GM21515 (cell line): ENCODE data around the gene ORC3.
"Not testable (repeated sequence)": the region's sequence is repeated elsewhere in the genome, so short reads cannot be mapped to it uniquely, and the experiment has no call there.

Source experiments
- ATAC-seq: cut with Tn5 transposase; IDR thresholded peaks from one replicate; pipeline ENCODE4 v1.9.1; 2021; ENCODE audit not compliant: unreplicated experiment

The ORC3 gene

DNA sequence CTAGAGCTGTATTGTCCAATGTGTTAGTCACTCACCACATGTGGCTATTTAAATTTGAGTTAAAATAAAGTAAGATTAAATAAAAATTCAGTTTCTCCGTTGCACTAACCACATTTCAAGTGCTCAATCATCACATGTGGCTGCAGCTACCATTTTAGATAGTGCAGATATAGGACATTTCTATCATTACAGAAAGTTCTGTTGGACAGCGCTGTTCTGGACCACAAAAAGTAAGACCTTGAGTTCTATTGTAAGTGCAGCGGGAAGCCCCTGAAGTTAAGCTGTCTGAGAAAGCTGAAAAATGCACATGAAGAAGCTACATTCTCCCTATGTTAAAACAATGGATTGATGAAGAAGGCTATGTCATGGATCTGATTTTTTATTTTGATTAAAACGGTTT is 1.1 kb downstream of the ORC3 start:
- no peak for ATAC-seq

GRCh38 chr6:87600576-87600975 is 10.6 kb downstream of the ORC3 start:
- ATAC-seq: no peak

GRCh38 chr6:87606199-87606598 is 16.3 kb downstream of the ORC3 start:
- ATAC-seq: no peak

- no peak for ATAC-seq
Observed at GRCh38 chr6:87608802-87609201, 18.9 kb downstream of the ORC3 start.

- not testable (repeated sequence) for ATAC-seq
Observed at GRCh38 chr6:87613018-87613417, 23.1 kb downstream of the ORC3 start.

DNA sequence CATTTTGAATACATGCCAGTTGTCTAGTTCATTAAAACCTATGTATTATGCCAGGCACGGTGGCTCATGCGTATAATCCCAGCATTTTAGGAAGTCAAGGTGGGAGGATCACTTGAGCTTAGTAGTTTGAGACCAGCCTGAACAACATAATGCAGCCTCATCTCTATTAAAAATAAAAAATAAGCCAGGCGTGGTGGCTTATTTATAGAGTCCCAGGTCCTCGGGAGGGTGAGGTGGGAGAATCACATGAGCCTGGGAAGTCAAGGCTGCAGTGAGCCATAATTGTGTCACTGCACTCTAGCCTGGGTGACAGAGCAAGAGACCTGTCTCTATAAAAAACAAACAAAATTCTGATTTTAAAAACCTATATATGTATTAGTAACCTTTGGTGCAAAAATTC is 27.5 kb downstream of the ORC3 start:
- no peak for ATAC-seq

GRCh38 chr6:87618531-87618930 is 28.6 kb downstream of the ORC3 start:
- no peak for ATAC-seq

DNA sequence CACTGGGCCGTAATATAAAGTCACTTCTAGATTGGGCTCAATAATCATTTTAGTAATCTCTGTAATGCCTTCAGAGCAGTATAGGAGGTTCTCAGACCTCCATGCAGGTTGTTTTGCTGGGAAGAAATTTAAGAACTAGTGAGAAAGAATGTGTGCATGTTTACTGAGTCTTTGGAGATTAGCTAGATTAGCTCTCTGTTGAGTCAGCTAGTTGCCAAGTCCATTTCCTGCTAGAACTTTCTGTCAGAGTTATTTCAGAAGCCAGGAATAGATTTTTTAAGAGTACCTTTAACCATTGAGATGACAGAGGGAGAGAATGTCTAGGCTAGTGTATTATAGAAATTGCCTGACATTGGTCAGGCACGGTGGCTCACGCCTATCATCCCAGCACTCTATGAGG is 33.3 kb downstream of the ORC3 start:
- no peak for ATAC-seq

- ATAC-seq: peak; percentile 61
Observed at GRCh38 chr6:87628424-87628823, 38.5 kb downstream of the ORC3 start.

DNA sequence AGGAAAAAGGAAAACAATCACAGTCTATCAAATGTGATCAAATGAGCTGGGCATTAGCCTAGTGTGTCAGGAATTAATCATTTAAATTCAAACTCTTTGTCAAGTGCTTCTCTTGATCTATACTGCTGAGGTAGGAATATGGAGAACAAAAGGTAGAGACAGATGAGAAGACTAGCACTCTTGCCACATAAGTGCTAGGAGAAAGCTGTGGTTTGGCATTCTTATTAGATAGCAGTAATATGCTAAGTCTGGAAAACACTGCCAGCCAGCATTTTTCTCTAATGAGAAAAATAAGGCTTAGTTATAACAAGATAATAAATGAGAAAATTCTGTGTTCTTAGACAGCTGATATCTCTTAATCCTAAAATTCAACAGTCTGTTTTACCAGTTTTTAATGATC is 38.9 kb downstream of the ORC3 start:
- no peak for ATAC-seq

GRCh38 chr6:87630746-87631145 is 40.8 kb downstream of the ORC3 start:
- ATAC-seq: no peak

GRCh38 chr6:87633851-87634250 is 43.9 kb downstream of the ORC3 start:
- no peak for ATAC-seq

DNA sequence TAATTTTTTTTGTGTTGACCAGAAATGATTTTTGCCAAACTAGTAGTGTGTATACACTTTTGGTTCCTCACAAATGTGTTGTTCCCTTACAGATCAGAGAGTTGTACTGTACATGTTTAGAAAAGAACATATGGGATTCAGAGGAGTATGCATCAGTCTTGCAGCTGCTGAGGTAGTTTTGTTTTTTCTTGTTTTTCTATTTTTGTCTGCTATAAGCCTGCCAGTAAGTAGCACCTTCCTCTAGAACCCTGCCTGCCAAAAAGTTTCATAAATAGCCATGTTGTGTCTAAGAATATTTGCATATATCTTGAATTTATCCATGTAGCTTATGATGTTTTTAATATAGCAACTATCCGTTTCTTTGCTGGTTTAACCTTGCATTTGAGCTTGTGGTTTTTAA is 46.4 kb downstream of the ORC3 start:
- no peak for ATAC-seq

DNA sequence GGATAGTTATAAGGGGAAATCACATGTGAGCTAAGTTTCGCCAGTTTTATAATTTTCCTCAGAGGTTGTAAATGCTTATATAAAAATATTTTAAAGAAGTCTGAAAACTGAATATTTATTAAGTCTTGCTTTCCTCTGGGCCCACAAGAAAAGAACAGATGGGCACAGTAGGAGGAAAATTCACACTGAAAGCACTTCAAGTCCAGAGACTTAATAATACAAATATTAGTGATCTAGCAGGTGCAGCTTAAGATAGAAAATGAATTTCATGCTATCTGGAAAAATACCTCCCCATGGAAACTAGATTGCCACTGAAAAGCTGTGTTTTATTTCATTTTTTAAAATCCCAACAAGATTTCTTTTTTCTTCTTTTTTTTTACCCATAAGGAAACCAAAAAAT is 47.2 kb downstream of the ORC3 start:
- no peak for ATAC-seq

DNA sequence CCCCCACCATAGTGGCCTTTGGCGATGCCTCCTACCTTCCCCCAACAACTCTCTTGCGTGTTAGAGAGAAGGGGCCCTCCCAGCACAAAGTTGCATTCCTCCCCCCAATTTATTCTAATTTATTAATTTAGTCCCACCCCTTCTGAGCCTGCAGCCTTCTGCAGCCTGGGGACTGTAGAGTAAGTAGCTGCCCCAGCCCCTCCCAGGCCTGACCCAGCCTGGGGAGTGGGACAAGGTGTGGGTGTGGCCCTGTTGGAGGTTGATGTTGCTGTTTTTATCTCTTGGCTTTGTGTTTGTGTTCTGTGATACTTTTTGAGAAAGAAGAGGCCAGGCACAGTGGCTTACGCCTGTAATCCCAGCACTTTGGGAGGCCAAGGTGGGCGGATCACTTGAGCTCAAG is 49.4 kb downstream of the ORC3 start:
- ATAC-seq: no peak

DNA sequence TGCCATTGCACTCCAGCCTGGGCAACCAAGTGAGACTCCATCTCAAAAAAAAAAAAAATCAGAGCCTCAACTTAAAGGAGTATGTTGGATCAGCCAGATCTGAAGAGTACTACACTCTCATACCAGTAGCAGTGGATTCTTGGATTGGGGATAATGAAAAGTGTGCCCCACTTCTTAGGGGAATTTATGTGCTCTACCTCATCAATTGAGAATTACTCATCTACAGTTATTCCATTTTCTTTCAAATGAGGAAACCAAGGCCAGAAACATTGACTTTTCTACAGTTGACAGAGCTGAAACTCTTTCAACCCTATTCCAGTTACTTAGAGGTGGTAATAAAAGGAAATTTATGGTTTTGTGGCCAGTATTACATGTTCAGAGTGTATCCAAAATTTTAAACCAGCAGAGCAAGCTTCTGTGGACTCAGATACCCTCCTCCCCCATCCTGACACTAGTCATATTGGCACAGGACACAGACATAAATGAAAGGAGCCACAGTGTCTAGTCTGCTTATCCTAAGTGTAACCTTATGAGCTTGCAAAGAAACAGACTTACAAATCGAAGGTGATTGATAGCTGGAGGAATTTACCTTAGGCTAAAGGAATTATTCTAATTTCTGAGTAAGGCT is 51.2 kb downstream of the ORC3 start:
- no peak for ATAC-seq

GRCh38 chr6:87645080-87645479 is 55.1 kb downstream of the ORC3 start:
- no peak for ATAC-seq

DNA sequence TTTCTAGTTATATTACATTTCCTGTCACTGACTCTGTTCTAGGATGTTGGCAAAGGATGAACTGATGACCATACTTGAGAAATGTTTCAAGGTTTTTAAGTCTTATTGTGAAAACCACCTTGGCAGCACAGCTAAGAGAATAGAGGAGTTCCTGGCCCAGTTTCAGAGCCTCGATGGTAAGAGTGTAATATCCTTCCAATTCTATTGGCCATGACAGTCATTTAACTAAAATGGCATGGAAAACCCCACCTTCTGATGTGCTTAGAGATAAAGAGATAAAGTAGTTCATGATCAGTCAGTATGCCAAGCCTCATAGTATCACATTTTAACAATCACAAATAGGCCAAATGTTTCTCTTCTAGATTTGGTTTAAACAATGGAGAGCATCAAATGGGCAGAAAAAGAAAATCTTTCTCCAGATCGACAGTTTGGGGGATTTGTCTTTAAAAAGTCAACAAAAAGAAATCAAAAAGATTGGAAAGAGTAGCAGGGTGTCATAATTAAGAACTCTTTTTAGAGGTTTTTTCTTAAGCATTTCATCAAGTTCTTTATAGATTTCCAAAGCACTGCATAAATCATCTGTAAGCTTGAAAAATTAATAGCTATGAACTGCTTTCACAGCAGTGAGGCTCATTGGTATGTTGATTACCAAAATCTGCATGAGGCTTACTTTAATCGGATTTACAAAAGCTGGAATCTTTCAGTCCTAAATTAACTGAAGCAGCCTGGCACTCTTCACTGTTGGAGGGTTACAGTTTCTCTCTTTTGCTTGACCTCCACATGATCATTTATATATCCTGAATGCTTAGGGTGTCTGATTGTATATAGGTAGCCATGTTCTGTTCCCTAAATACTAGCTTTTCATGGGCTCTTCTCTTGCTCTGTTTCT is 63.4 kb downstream of the ORC3 start:
- no peak for ATAC-seq

GRCh38 chr6:87654122-87654521 is 64.2 kb downstream of the ORC3 start:
- ATAC-seq: no peak

DNA sequence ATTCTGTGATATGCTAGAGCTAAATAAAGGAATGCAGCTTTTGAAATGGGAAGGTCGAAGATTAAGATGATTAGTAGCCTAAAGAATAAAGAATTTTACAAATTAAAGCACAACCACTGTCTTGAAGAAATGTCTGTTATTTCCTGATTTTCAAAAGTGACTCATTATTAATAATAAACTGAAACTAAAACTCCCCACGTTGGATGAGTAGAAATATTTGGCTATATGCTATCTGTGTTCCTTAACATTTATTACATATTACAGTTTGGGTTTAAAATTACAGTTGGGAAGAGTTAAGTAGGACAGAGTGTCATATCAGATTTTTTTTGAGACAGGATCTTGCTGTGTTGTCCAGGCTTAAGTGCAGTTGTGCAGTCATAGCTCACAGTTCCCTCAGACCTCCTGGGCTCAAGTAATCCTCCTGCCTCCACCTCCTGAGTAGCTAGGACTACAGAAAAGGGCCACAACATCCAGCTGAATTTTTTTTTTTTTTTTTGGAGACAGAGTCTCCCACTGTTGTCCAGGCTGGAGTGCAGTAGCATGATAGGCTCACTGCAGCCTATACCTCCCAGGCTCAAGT is 65.0 kb downstream of the ORC3 start:
- ATAC-seq: no peak

DNA sequence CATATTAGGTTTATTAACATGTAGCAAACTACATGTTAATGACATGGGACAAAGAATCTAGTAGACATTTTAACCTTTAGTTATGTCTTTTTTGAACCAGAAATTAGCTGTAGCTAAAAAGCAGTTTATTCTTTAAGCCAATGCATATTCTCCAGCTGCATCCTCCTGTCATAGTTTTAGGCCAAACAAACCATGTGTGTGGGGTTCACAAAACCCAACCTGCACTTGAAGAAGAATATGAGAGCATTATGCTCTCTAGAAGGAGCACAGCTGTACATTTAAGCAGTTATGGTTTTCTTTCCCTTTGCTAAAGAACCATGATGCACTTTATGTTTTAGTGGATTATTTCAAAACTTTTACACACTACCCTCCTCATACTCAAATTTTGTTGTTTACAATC is 65.9 kb downstream of the ORC3 start:
- no peak for ATAC-seq

- peak; percentile 81 for ATAC-seq
Observed at GRCh38 chr6:87656857-87657256, 66.9 kb downstream of the ORC3 start.
